ENCODE measurements around the gene SLC22A1. TPM values are rescaled to one million over a fixed set of nuclear protein-coding genes. Genes with fewer than 3 reads are reported as not detected.
"Not testable (repeated sequence)": the region's sequence is repeated elsewhere in the genome, so short reads cannot be mapped to it uniquely, and the experiment has no call there.

SLC22A1 gene
- total and polyA plus RNA-seq, 2 of the 8 experiments (the other 6 are each of a cell fraction or from before 2014, with no cell fraction given) = 0.12 to 0.45 TPM

DNA sequence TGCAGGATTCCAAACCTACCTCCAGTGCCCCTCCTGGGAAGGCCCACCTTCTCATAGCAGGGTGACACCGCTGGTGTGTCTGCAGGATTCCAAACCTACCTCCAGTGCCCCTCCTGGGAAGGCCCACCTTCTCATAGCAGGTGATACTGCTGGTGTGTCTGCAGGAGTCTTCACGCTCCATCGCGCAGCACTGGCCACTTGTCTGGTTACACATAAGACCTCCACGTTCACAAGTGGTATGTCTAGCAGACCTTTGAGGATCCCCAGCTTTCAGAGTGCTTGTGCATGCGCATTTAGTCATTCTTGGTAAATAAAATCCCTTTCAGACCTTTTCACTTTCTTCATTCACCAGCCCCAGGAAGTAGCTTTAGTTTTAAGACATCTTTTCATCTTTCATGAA lies 29.4 kb upstream of the SLC22A1 start:
- 93% methylated on average over 6 of the region's 6 CpGs; no CpG with 5 or more reads in 1 of the 2 experiments for WGBS, 2 experiments (ENCODE audit: extremely low coverage in 1 of 2, insufficient coverage in 1 of 2, insufficient read length in 1 of 2, insufficient replicate concordance in 2 of 2, low coverage in 1 of 2, low lambda C conversion rate in 2 of 2, missing lambda C conversion rate in 1 of 2)
- H3K79me2 ChIP-seq (ENCODE audit: control insufficient read depth in 1 of 2, insufficient read depth in 2 of 2, low read length in 2 of 2); H3K56ac ChIP-seq (replicated peaks; ENCODE audit: insufficient read length, low read depth, low read length); FAIRE-seq; H2BK20ac ChIP-seq (ENCODE audit: low read length); H3K9ac ChIP-seq (replicated peaks in 1 of 4; ENCODE audit: extremely low read depth in 1 of 4, low read depth in 3 of 4, low read length in 3 of 4); H4K20me1 ChIP-seq (replicated peaks in 1 of 2; ENCODE audit: control insufficient read depth in 1 of 2, insufficient read depth in 2 of 2, low read length in 2 of 2); H4K91ac ChIP-seq (replicated peaks; ENCODE audit: insufficient read length, low read length); H3K14ac ChIP-seq (ENCODE audit: insufficient read length); H2AFZ ChIP-seq (ENCODE audit: low read length); H3K4me3 ChIP-seq (ENCODE audit: extremely low read depth in 1 of 4, insufficient read depth in 2 of 4, low read depth in 3 of 4, low read length in 4 of 4); H3K27me3 ChIP-seq (replicated peaks in 1 of 4; ENCODE audit: control insufficient read depth in 3 of 4, extremely low read depth in 1 of 4, insufficient read depth in 3 of 4, low read length in 3 of 4); H4K5ac ChIP-seq (ENCODE audit: insufficient read length, low read depth, low read length); DNase-seq (ENCODE audit: low read depth in 1 of 2, low spot score in 2 of 2); H2BK5ac ChIP-seq (ENCODE audit: low read depth, low read length); H3K4me2 ChIP-seq (ENCODE audit: insufficient read depth in 1 of 2, low read depth in 2 of 2, low read length in 2 of 2); H3K23me2 ChIP-seq (ENCODE audit: low read depth, low read length); H4K8ac ChIP-seq (ENCODE audit: extremely low read depth, insufficient read depth, low read length); H3K9me3 ChIP-seq (ENCODE audit: insufficient read depth in 2 of 2, low read depth in 1 of 2, low read length in 1 of 2); H2AK5ac ChIP-seq (ENCODE audit: low read depth, low read length); H3K27ac ChIP-seq (ENCODE audit: low read depth, low read length); H3K4ac ChIP-seq (replicated peaks; ENCODE audit: insufficient read length, low read depth, low read length); H3K18ac ChIP-seq (ENCODE audit: extremely low read depth, low read length); H2BK15ac ChIP-seq (ENCODE audit: low read length); H3K4me1 ChIP-seq (replicated peaks in 1 of 4; ENCODE audit: control insufficient read depth in 3 of 4, insufficient read depth in 4 of 4, low read length in 3 of 4); H3K23ac ChIP-seq (ENCODE audit: insufficient read length); POLR2A ChIA-PET (ENCODE audit: partially characterized antibody); H2BK120ac ChIP-seq (replicated peaks; ENCODE audit: low read depth, low read length); H3K79me1 ChIP-seq (ENCODE audit: low read depth, low read length); H2BK12ac ChIP-seq (ENCODE audit: low read depth, low read length): not testable (repeated sequence)
- CTCF ChIA-PET (ENCODE audit: partially characterized antibody) = interaction anchor here (0.7 to 1.4 kb wide), 4 partner anchors 23 to 30 kb away, joined by 3 to 4 read pairs (median 4); no protein-coding TSS in a partner anchor
- H3K36me3 ChIP-seq (ENCODE audit: control insufficient read depth in 2 of 4, insufficient read depth in 4 of 4, low read length in 3 of 4) = peaks cover 30 to 68% (median 57%) of the 10 kb centered on the region in 4 experiments
